CD4-positive, alpha-beta T cell treated with Interleukin-6 for 4 hours (primary cell): Measurements from ENCODE around the gene MEGF9.

ENCODE experiments used
- DNase-seq: peaks from one replicate; pipeline ENCODE4 v3.0.0-alpha.2; 2020; ENCODE audit warnings: mixed read lengths

MEGF9 gene

DNA sequence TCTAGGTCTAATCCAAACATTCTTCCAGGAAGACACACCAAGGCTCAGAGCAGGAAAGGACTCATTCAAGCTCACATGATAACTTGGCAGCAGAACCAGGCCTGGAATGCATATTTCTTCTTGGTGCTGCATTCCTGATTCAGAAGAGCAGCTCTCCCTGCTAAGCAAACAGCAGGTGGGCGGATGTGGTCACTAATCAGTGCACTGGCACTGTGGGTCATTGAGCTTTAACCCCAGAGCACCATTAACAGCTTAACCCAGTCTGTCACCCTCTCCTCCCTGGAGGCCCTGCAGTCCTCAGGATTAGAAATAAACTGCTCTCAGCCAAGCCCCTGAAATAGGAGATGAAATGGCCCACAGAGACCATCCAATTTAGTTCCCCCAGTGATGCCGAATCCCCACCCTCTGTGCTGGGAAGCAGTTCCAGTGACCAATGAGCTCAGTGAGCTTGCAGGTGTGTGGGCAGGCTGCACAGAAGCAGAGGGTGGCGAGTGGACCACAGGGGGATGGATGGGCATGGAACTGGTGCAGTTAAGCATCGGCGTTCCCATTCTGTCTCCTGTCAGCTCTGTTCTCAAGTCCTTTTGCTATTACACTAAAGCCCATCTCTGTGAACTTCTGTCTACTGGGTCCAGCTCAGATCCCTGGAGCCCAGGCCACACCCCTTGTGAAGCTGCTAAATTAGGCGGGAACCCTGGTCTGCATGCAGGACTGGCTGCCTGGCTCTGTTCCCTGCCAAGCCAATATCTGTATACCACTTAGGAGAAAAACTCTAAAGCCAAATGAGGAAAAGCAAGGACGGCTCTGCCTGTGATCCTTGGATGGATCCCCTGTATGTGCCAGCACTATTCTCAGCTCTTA is 16.6 kb upstream of the MEGF9 start:
- no peak for DNase-seq

DNA sequence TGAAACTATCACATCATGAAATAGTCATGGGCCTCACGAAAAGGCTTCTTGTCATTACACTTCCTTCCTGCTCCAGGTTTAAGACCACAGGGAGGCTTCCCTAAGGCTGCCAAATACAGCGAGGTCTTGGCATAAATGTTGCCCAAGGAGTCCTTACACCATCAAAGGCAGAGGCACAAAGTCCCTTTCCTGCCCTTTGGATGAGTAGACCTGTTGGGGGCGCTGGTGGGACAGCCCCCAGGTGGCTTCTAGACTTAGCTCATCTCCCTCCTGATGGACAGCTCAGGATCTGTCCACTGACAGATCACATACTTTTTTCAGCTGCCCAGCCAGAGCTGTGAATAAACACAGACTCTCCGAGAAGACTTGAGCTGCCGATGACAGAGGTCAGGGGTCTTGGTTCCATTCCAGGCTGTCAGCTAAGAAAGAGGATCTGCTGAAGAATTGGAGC is 15.5 kb upstream of the MEGF9 start:
- DNase-seq, result no peak

DNA sequence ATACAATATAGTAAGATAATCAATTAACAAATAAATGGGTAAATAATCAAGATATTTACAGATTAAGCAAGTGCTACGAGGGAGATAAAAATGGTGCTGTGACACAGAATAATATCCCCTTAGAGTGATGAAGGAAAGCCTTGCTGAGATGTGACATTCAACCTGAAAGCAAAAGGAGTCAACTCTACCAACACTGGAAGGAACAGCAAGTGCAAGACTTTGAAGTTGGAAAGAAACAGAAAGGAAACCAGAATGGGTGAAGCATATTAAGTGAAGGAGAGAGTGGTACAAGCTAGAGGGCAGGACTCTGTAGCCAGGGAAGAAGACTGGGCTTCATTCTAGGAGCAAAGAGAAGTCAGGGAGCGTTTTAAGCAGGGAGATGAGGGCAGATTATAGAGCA is 12.2 kb upstream of the MEGF9 start:
- no peak for DNase-seq

DNA sequence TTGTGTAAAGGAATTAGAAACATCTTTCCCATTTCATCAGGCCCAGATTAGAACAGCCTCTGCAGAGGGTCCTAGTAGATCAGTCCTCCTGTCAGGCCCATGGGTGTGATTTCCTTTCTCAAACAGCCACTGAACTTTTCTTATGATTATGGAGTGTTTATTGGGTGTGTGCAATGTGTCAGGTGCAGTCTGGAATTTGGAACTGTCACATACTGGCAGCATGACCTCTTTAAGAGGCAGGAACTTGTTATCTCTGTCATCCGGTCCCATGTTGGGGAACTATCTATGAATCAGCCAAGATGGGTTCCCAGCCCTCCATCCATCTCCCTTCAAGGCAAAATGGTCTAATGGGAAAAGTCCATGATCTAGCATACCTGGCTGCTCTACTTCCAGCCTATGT is 11.6 kb upstream of the MEGF9 start:
- no peak for DNase-seq

DNA sequence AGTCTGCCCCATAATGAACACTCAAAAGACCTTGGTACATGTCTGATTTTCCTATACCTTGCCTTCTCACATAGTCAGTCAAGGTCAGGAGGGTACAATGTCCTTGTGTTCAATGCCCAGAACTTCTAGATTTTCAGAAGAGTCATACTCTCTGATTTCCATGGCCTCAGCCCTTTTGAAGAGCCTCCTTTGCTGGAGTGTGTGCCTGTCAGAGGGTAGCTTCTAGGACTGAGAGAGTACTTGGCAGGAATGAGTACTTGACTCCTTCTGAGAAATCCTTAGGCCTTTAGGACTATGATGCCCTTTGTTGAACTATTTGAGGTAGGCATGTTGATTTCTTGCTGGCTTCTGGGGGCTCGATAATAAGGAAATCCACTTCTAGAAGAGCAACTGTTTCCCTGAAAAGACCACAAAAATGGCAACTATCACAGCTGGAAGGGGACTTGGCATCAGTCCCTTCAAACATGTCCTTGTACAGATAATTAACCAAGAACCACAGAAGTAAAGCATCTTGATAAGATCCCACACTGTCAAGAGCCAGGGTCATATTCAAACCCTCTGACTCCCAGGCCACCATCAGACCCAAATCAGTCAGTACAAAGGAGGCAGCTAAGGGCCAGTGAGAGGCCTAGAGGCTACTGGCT is 10.6 kb upstream of the MEGF9 start:
- no peak for DNase-seq

DNA sequence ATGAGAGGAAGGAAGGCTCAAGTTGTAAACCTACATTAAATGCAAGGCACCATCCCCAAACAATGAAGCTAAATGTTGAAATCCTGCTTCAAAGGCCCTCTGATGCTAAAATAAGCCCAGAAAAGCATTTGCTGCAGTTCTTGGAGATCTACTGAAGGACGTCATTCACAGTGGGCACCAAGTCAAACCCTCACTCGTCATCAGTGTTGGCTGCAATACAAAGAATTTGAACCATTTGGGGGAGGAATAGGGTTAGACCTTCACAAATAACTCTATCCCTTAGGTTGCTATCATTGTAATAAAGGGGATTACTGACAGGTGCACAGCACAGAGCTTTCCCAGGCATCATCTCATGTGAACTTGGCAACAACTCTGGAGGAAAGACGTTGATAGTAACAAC is 9.3 kb upstream of the MEGF9 start:
- DNase-seq, result no peak

DNA sequence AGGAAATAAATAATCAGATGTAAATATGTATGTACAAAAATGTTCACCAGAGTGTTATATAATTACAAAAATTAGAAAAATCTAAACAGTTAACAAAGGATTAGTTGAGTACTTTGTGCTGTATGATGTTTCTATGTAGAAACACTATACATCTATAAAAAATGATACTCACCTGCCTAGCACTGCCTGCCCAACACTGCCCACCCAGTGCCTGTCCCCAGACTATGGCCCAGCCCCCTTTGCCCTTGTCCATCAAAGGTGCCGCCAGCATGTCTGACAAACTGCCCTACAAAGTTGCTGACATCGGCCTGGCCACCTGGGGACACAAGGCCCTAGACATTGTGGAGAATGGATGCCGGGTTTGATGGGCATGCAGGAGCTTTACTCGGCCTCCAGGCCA is 6.1 kb upstream of the MEGF9 start:
- no peak for DNase-seq

DNA sequence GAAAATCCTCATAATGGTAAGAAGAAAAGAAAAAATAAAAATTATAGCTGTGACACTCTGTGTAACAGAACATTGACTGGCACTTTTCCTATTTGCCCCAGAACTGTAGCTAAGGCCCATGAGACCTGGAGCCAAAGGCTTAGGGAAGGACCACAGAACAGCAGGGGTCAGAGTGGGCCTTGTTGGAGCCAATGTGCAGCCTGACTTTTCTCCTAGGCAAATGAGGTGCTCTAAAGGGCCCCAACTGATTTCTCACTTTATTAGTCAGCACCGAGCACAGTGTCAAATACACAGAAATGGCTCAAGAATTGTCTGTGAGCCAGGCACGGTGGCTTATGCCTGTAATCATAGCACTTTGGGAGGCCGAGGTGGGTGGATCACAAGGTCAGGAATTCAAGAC is 4.0 kb upstream of the MEGF9 start:
- DNase-seq, result no peak

DNA sequence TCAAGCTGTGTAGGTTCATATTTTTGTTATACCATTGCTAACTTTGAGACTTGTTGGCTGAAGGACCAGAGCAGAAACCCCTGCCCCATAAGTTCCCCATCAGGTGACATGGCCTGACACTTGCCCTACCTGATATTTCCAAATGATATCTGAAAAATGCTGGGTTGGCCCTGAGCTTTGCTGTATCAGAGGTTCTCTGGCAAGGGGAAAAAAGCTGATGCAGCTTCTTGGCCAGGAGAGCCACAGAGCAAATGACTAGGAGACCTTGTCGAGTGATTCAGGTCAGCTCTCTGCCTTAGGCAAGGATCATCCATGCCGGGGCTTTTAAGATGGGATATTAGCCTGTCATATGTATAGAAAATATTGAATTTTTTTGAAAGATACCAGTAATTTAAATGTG is 2.9 kb upstream of the MEGF9 start:
- DNase-seq, result no peak

DNA sequence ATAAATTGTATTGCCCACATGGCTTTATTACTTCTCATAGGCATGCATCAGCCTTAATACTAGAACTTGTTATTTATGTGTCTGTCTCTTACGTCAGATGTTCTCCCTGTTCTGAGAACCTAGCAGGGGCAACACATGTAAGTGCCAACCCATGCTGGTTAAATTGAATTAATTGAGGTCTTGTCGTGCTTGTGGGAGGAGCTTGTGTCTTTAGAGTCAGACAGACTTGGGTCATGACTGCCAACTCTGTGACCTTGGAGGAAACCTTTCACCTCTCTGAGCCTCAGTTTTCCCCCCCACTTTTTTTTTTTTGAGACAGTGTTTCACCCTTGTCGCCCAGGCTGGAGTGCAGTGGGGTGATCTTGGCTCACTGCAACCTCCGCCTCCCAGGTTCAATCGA is 2.2 kb upstream of the MEGF9 start:
- DNase-seq, result no peak

DNA sequence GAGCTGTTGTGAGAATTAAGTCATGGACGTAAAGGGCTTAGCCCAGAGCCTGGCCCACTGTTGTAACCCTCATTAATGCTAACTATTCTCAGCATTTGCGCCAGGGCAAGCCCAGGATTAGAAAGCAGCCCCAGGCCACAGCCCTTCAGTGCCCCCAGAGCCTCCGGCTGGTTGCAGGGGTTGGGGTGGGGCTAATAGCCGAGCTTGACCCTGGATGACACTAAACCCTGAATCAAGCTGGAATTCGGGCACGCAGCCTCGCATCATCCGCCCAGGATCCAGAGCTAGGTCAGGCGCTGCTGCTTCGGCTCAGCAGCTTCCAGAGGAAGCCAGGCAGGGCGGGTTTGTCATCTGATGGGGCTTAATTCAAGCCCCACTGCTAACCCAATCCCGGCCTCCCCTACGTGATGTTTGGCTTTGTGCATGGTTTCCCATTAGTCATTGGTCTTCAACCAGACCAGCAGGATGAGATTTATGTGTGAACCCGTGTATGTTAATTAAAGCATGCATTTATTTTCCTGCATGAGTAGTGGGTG is 1.2 kb upstream of the MEGF9 start:
- DNase-seq, result no peak

DNA sequence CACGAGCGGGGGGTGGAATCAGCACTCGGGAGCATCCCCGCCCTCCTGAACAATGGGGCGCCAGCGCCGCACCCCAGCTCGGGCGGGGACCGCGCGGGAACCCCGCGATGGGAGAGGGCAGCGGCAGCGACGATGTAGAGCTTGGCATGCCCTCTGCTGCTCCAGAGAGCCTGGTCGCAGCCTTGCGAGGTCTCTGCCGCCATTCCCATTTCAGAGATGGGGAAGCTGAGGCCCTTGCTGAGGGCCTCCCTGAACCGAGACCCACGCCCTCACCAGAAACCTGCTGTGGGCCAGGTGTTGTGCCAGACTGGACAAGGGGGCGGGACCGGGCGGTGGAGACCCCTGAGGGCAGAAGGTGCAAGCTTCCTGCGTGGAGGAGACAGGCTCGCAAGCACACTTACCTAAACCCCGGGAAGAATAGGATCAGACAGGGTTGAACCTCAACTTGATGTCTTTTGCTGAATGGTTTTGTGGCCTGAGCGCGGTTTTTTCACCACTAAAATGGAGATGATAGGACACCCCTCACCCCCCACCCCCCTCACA is 647 bp upstream of the MEGF9 start:
- no peak for DNase-seq

DNA sequence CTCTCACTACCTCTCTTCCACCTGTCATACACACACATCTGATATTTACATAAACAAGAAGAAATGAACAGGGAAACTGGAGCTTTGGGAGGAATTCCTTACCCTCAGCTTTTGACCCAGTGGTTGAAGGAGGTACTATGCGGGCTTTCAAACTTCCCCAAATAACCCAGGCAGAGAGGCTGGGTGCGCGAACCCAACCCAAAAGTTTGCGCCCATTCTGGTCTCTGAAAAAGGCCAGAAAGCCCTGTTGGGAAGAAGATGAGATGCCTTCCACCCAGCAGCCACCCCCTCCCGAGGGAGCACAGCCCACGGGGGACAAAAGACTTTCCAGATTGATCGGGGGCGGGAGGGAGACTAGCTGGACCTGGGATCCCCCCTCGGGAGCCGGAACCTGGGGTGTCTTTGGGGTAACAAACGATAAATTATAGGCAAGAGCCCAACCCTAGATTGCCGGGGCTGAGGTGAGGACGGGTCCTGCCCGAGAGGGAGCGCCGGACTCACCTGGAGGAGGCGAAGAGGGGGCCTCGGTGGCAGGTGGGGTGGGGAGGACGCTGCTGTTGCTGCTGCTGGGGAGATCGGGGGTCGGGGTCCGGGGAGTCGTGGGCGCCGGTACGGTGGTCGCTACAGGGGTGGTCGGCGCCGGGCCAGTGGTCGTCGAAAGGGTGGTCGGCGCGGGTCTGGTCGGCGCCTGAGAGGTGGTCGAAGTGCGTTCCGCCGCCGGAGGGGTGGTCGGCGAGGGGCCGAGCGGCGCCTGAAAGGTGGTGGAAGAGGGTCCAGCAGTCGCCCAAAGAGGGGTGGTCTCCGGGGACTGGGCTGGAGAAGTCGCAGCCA is 798 bp downstream of the MEGF9 start:
- peak; percentile 37 for DNase-seq

DNA sequence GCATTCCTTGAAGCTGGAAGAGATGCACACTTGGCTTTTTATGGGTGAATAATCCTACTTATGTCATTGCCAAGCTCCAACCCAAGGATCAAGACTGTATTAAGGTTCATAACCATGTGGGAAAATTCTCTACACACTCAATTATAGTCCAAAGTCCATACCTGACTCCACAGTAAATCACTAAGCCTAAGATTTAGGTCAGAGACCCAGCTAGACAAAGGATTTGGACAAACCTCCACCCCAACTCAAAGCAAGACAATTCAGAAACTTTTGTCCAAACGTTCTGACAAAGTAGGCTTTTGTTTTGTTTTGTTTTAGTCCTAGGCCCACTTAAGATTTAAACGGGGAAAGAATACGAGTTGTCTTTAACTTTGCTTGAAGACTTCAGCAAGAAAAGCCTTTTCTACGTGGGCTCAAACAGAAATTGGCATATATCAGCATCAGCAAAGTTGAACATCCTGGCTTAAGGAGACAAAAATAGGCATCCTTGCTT is 1.7 kb downstream of the MEGF9 start:
- no peak for DNase-seq

DNA sequence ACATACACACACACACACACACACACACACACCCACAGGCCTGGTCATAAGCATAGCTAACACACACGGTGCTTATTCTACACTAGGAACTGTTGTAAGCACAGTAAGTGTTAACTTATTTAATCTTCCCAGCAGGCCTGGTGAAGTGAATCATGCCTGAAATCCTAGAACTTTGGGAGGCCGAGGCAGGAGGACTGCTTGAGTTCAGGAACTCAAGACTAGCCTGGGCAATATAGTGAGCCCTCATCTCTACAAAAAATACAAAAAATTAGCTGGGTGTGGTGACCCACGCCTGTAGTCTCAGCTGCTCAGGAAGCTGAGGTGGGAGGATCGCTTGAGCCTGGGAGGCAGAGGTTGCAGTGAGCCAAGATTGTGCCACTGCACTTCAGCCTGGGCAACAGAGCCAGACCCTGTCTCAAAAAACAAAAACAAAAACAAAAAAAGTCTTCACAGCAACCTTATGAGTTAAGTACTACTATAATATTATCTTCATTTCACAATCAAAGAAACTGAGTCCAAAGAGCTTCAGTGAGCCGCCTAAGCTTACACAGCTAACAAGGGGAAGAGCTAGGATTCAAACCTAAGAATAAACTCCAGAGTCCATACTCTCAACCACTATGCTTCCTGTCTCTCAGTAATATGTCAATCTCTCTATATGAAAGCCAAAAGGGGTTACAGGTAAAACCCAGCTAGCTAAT is 2.3 kb downstream of the MEGF9 start:
- DNase-seq, result peak; percentile 4

DNA sequence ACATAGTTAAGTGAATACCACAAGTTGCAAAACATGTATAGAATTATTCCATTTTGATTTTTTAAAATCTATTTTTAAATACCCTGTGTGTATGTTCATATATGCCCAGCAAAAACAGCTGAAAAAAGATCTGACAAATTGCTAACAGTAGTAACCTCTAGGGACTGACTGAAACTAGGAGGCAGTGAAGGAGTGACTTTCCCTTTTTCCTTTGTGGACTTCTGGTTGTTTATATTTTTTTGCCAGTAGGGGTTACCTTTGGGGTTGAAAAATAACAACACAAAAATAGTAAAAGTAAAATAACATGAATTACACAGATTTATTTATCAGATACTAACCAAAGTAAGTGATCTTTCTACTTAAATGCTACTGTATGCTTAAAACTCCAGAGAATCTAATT is 2.9 kb downstream of the MEGF9 start:
- DNase-seq, result no peak

DNA sequence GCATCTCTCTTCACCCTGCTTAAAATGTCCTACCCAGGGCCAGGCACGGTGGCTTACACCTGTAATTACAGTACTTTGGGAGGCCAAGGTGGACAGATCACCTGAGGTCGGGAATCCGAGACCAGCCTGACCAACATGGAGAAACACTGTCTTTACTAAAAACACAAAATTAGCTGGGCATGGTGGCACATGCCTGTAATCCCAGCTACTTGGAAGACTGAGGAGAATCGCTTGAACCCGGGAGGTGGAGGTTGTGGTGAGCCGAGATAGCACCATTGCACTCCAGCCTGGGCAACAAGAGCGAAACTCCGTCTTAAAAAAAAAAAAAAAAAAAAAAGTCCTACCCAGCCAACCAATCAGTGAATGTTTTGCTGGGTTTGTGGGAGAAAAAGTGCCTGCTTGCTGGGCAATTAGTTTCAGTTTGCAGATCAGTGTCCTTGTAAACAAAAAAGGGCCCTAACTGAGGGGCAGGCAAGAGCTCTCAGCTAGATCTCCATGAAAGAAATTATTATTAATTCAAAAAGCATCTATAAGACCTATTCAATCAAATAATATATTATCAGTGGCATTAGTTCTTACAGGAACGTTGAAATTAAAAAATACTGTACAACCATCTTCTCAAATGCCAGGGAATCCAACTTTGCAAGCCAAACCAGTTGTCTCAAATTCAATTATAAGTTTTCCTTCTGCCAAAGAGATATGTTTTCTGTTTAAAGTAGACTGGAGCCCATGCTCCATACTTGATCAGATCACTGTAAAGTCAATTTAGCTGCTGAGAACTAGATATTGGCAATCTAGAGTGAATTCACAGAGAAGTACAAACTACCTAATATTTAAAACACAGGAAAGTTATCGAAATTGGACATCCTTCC is 3.9 kb downstream of the MEGF9 start:
- peak; percentile 44 for DNase-seq

DNA sequence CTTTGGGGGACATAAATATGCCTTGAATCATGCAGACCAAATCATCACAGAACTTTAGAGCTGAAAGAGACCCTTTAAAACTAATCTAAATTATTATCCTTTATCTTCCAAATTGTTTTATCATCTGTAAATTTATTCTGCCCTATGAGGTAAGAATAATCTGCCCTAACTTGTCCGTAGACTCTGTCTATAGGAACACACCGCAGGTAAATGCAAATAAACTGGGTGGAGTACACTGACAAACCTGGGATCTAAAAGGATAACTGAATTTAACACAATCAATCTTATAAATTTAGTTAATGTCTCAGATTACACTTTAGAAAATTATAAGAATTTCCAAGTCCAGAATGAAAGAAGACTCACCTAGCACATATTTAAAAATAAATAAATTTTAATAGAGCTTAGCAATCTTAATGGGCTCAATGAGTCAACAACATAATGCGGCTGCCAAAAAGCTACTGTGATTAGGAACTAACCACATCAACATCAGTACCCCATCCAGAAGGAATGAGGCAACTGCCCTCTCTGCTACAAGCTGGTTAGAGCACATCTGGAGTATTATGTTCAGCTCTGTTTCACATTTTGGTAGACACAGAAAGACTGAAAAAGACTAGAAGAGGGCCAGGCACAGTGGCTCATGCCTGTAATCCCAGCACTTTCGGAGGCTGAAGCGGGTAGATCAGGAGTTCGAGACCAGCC is 5.6 kb downstream of the MEGF9 start:
- no peak for DNase-seq

DNA sequence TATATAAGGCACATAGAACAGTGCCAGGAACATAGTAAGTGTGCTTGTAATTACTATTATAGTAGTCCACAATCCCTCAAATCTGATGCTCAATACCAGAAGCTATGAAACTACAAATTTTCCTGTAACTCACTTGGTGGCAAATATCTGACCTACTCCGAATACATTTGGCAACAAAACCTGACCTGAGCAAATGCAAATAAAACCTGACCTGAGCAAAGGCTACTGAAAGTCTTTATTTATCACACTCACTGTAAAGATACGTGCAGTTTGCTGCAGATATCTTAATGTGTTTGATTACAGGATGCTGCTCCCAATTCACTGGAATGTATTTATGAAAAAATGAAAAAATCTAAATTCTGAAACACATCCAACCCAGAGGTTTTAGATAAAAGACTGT is 7.1 kb downstream of the MEGF9 start:
- no peak for DNase-seq

DNA sequence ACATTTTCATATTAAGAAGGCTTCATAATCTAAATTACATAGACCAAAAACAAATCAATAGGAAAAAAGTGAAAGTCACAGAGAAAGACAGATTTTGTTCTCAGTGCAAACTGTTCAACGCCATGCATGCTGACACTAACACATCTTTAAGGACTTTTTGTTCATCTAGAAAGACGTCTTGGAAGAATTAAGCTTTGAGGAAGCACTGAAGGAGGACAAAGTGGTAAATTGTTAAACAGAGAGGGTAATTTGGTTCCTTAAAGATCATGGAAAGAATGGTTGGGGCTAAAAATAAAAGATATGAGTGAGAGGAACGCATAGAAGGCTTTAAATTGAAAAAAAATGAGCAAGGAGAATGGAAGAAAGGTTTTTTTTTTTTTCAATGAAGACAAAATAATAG is 9.1 kb downstream of the MEGF9 start:
- no peak for DNase-seq

DNA sequence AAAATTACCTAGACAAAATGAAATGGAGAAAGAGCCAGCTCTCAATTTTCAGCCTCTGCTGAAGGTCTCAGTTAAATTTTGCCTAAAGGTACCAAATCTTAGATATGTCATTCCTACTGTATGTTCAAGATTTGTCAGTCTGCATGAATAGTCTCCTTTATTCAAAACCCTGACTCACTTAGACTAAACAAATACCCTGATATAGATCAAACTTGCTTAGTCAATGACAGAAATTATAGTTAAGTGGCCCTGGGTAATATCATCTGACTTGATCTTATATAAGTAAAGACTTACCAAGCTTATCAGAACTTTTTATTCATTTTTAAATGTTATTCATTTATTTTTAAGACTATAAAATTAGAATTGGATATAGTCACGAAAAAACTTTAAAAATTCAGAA is 12.2 kb downstream of the MEGF9 start:
- DNase-seq, result no peak
